ENCODE results near the gene SYT14. TPM values are rescaled to one million over a fixed set of nuclear protein-coding genes. Genes with fewer than 3 reads are reported as not detected.

Gene SYT14
- total RNA-seq, 1 experiment from 2014 or later: 1.4 TPM

DNA sequence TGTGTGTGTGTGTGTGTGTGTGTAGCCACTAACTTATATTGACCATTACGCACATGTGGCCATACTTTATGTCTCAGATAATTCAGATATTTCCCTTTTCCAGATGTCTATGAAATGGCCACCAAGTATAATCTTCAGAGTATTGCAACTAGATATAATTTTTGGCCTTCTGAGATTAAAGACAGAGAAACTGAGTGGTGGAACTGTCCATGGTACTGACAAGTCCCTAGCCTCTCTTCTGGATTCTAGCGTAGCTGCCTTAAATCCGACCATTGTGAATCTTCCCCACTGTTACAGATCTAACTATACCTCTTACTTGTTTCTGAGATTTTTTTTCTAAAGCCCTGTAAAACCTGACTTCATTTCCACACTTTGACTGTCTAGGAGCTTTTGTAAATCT lies 194.6 kb downstream of the SYT14 start:
- peak in 1 of 2 experiments; percentile 6 for DNase-seq
- CTCF ChIA-PET: no interaction called here
- Histone ChIP-seq H2AFZ (no peak overlapping the region), H3K27me3 (ENCODE audit: insufficient read depth, low read depth) (no peaks in the 10 kb centered on the region), H3K27ac (no peak overlapping the region), H4K20me1 (ENCODE audit: insufficient read depth) (no peaks in the 10 kb centered on the region), H3K4me3 (no peak overlapping the region), H3K4me1 (replicated peaks; ENCODE audit: insufficient read depth) (no peaks in the 10 kb centered on the region), H3K36me3 (ENCODE audit: low read depth) (no peaks in the 10 kb centered on the region), H3K9me2 (ENCODE audit: insufficient read depth) (no peaks in the 10 kb centered on the region), H3F3A (ENCODE audit: insufficient read depth, low read depth) (no peaks in the 10 kb centered on the region), H3K79me2 (ENCODE audit: low read depth) (no peaks in the 10 kb centered on the region), H3K4me2 (no peak overlapping the region), H3K9me3 (ENCODE audit: insufficient read depth, low read depth) (no peaks in the 10 kb centered on the region)
- TF ChIP-seq, protein P1, sequence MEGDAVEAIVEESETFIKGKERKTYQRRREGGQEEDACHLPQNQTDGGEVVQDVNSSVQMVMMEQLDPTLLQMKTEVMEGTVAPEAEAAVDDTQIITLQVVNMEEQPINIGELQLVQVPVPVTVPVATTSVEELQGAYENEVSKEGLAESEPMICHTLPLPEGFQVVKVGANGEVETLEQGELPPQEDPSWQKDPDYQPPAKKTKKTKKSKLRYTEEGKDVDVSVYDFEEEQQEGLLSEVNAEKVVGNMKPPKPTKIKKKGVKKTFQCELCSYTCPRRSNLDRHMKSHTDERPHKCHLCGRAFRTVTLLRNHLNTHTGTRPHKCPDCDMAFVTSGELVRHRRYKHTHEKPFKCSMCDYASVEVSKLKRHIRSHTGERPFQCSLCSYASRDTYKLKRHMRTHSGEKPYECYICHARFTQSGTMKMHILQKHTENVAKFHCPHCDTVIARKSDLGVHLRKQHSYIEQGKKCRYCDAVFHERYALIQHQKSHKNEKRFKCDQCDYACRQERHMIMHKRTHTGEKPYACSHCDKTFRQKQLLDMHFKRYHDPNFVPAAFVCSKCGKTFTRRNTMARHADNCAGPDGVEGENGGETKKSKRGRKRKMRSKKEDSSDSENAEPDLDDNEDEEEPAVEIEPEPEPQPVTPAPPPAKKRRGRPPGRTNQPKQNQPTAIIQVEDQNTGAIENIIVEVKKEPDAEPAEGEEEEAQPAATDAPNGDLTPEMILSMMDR (conservative IDR thresholded peaks at IDR 0.05): no peak
- no peak for TF ChIP-seq EZH2 (IDR thresholded peaks at IDR 0.05; ENCODE audit: low read depth)
- BruUV-seq (replicated peaks): no TSS peak
- POLR2A ChIA-PET (ENCODE audit: unreplicated experiment): no interaction called here
- intact Hi-C loops (cut with micrococcal nuclease; ENCODE audit: unreplicated experiment): no loop called here

DNA sequence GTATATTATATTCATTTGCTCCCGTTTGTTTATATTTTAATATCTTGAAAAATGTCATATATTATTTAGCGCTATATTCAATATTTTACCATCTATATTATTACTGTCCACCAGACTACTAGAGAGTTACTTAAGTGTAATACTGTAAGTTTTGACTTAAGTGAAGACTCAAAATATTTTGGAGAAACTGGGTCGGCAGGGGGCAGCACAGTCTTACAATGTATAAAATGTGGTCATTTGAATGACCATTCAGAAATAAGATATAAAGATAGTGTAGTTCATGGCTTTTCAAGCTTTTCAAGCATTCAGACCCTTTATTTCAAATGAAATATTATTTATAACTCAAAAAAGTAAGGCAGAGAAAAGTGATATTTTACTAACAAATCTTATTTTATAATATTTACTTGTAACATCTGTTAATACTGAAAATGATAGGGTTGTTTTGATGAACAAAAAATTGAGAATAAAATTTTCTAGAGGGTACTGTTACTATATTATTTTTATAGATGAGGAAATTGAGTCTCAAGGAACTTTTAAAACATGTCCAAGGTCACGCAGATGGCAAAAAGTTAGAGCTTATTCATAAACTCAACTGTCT lies 205.5 kb downstream of the SYT14 start:
- Histone ChIP-seq H3K4me3 (no peak overlapping the region), H3K27ac (no peak overlapping the region), H3K4me2 (no peak overlapping the region), H3K9me2 (ENCODE audit: insufficient read depth) (no peaks in the 10 kb centered on the region), H3K4me1 (replicated peaks; ENCODE audit: insufficient read depth) (no peaks in the 10 kb centered on the region; the same call in 1 of the 2 replicates), H2AFZ (no peak overlapping the region), H3K36me3 (ENCODE audit: low read depth) (no peaks in the 10 kb centered on the region), H3F3A (ENCODE audit: insufficient read depth, low read depth) (no peaks in the 10 kb centered on the region; the same call in 1 of the 2 replicates), H3K27me3 (ENCODE audit: insufficient read depth, low read depth) (no peaks in the 10 kb centered on the region), H4K20me1 (ENCODE audit: insufficient read depth) (no peaks in the 10 kb centered on the region), H3K9me3 (ENCODE audit: insufficient read depth, low read depth) (no peaks in the 10 kb centered on the region), H3K79me2 (ENCODE audit: low read depth) (no peaks in the 10 kb centered on the region)
- CTCF ChIA-PET: interaction anchor here (1.1 to 2.9 kb wide), 2 partner anchors 14 to 167 kb away, joined by 3 to 21 read pairs; no protein-coding TSS in a partner anchor
- peak; percentile 41 to 74 for DNase-seq
- intact Hi-C loops (cut with micrococcal nuclease; ENCODE audit: unreplicated experiment): loop anchor here (1.0 to 2.0 kb wide), 5 partner anchors 89 to 283 kb away; partner anchors contain the start of gene SERTAD4
- no TSS peak for BruUV-seq (replicated peaks)
- TF ChIP-seq, protein P1 (conservative IDR thresholded peaks at IDR 0.05): peak; percentile 91
- TF ChIP-seq EZH2 (IDR thresholded peaks at IDR 0.05; ENCODE audit: low read depth): no peak
- POLR2A ChIA-PET (ENCODE audit: unreplicated experiment): no interaction called here

DNA sequence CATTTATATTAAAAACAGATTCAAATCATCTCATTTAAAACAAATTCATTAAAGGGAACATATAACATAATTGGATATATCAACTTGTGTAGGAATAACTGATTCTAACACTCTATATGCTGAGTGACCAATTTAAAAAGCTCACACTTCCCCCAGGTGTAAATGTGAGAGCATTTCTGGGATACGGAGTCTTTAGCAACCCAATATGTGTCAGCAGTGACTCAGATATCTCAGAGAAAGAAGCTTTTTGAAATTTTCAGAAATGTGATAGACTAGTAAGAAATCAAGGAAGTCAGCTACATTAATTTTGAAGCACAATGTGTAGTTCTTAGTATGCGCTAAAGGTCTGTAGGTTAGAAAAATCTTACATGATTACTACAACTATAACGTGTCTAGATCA lies 206.7 kb downstream of the SYT14 start:
- H3K4me2 ChIP-seq: peak overlapping the region; percentile 5; the same call in 1 of the 2 replicates
- ChIA-PET CTCF (interaction anchor here (2.9 kb wide), 1 partner anchor 166 kb away, joined by 21 read pairs; no protein-coding TSS in a partner anchor), POLR2A (ENCODE audit: unreplicated experiment) (no interaction called here)
- no peaks in the 10 kb centered on the region; the same call in 1 of the 2 replicates for H3F3A ChIP-seq (ENCODE audit: insufficient read depth, low read depth)
- H3K4me3 ChIP-seq: no peak overlapping the region
- H3K4me1 ChIP-seq (replicated peaks; ENCODE audit: insufficient read depth): no peaks in the 10 kb centered on the region; the same call in 1 of the 2 replicates
- H2AFZ ChIP-seq: no peak overlapping the region
- no peaks in the 10 kb centered on the region for H3K36me3 ChIP-seq (ENCODE audit: low read depth)
- no peaks in the 10 kb centered on the region for H3K27me3 ChIP-seq (ENCODE audit: insufficient read depth, low read depth)
- H3K27ac ChIP-seq: peak overlapping the region; percentile 32
- no peaks in the 10 kb centered on the region for H3K9me3 ChIP-seq (ENCODE audit: insufficient read depth, low read depth)
- intact Hi-C loops (cut with micrococcal nuclease; ENCODE audit: unreplicated experiment): no loop called here
- no peaks in the 10 kb centered on the region for H4K20me1 ChIP-seq (ENCODE audit: insufficient read depth)
- H3K79me2 ChIP-seq (ENCODE audit: low read depth): no peaks in the 10 kb centered on the region
- BruUV-seq (replicated peaks): no TSS peak
- DNase-seq: peak in 1 of 2 experiments; percentile 49
- H3K9me2 ChIP-seq (ENCODE audit: insufficient read depth): no peaks in the 10 kb centered on the region
- TF ChIP-seq, protein P1 (conservative IDR thresholded peaks at IDR 0.05): no peak
- TF ChIP-seq EZH2 (IDR thresholded peaks at IDR 0.05; ENCODE audit: low read depth): no peak
